ENCODE measurements around the gene CAPN1.

DNA sequence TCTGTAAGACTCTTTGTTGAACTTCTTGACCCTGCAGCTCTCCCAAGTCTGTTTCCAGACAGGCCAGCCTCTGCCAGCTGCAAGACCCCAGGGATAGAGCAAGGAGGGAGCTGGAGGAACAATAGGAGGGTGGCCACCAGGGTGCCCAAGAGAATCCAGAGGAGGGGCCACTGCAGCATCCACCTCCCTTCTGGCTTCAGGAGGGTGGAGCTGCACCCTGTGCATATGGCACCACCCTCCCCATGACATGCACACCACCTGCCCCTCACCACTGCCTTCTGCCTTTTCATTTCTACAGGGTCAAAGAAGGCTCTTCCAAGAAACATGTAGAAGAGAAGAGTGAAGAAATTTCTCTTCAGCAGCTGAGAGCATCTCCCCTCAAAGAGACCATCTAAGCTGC, 60.0 kb downstream of the CAPN1 start:
- TF ChIP-seq CTCF (IDR thresholded peaks at IDR 0.05) (no peak), POLR2A (IDR thresholded peaks at IDR 0.05) (no peak)

Data from right lobe of liver (tissue), 4 donors.